HG03066 (cell line): ENCODE results near the gene CACNA1A.
"Not testable (repeated sequence)": the region's sequence is repeated elsewhere in the genome, so short reads cannot be mapped to it uniquely, and the experiment has no call there.

ENCODE experiments used
- ATAC-seq: cut with Tn5 transposase; IDR thresholded peaks from one replicate; pipeline ENCODE4 v1.9.1; 2021; ENCODE audit warnings: low read depth; ENCODE audit not compliant: unreplicated experiment

CACNA1A gene

DNA sequence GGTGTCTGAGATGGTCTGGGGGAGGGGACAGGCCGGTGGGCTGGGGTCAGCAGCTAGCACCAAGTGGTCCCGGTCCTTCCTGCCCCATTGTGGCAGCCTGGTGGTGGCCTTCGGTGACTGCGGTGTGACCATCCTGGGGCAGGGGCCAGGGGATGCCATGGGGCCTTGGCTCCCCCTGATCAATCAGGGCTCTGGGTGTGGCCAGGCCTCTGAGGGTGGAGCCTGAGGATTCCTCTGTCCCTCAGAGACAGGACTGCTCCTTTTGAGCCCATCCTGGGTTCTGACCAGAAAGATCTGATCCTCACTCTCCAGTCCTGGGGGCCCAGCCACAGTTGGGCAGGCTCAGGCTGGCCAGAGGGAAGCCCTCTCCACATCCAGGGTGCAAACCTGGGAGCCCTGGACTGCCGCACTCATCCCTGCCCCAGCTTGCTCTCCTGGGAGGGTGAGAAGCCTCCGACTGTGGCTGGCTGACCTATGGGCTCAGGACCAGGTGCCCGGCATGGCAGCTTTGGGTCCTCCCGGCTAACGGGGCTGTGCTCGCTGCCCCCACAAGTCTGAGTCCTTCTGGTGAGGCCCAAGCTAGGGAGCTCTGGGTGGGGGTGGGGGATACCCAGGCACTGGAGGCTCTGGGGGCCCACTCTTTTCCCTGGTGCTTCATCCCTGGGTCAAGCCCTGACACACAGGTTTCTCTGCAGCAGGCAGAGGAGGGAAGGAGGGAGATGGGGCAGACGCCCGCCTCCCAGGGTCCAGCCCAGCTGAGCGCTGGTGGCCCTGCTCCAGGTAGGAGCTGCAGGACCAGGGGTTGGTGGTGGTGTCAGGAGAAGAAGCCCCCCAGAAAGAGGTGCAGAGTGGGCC, 296.6 kb downstream of the CACNA1A start:
- no peak for ATAC-seq

DNA sequence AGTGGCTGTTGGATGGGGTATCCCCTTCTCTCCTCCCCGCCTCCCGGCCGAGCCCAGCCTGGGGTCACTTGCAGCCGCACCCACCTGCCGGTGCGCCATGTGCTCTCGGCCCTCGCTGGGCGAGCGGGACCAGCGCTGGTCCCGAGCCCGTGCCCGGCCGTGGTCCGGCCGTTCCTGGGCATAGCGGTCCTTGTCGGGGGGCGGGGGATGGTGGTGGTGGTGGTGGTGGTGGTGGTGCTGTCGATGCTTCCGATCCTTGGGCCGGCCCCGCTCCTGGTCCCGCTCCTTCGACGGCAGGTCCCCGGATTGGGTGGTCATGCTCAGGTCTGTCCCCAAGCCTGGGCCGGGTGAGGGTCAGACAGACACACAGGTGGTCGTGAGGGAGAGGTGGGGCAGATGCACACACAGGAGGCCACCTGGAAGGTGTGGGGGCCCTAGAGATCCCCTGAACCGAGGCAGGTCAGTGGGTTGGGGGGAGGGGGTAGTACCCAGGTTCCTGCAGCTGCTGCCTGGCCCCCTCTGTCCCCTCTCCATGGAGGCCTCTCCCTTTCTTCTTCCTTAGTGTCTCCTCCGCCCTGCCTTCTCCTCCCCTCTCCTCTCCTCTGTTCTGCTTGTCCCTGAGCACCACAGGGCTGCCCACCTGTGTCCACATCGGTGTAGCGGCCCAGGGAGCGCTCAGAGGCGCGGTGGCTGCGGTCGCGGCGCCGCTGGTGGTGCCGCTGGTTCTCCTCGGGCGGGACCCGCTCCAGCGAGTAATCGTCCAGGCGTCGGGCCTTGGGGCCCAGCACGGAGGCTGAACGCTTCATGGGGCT, 297.4 kb downstream of the CACNA1A start:
- no peak for ATAC-seq

DNA sequence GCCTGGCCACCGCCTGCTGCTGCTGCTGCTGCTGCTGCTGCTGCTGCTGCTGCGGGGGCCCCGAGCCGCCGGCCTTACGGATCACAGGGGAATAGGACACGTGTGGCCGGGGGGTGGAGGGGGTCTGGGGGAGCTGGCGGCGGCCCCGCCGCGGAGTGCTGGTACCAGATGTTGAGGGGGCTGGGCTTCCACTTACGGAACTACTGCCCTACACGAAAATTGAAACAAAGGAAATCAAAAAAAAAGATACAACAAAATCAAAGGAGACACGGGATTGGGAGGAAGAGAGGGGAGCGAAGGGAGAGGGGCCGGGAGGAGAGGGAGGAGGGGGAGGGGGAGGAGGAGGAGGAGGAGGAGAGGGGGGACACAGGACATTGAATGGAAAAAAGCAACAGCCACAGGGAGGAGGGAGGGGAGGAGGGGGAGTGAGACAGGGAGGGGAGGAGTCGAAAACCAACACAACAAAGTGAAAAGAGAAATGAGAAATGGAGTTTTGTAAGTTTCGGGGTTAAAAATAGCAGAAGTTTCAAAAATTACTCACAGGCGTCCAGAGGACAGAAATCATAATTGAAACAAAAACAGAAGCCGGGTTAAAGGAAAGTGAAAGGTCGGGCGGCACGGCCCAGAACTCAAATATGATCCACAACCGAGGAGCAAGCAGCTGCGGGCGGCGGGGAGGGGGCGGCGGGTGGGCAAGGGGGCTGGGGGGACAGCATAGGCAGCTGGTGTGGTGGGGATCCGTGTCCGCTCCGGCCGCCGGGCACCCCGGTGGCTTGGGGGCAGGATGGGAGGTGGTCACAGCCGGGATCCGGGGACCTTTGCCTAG, 298.2 kb downstream of the CACNA1A start:
- ATAC-seq, result peak; percentile 55

DNA sequence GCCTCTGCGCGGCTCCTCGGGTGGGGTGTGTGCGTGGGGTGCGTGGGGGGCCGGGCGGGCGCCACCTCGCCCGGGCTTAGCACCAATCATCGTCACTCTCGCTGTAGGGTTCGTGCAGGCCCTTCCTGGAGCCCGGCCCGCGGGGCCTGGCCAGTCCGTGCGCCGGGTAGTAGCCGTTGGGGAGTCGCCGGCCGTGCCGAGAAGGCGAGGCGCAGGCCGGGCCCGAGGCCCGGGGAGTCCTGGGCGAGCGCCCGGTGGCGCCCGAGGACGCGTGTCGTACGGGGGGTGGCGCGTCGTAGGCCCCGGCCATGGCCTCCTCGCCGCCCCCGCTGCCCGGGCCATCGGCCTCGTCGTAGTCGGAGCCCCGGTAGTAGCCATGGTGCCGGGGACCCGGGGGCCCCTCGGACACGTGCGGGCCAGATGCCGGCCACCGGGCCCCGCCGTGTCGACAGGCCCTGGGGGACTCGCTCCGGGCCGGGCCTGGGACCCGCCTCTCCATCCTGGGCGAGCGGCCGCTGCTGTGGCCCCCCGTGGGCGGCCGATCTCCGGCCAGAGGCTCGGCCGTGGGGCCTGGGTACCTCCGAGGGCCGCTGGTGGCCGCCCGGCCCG, 298.9 kb downstream of the CACNA1A start:
- no peak for ATAC-seq

DNA sequence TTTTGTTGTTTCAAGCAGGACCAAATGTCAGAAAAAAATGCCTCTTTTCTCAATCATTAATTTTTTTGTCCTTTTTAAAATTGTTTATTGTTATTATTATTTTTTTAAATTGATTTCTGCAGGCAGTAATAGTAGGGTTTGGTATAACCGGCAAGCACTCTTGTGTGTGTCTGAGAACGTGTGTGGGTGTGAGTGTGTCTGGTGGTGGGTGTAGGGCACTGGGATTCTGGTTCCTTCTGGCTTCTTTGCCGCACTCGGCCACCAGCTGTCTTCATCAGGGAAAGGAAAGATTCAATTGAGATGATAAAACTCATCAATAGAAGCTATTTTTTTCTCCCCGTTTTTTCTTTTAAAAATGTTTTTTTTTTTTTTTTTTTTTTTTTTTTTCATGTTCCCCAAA, 299.7 kb downstream of the CACNA1A start:
- no peak for ATAC-seq

DNA sequence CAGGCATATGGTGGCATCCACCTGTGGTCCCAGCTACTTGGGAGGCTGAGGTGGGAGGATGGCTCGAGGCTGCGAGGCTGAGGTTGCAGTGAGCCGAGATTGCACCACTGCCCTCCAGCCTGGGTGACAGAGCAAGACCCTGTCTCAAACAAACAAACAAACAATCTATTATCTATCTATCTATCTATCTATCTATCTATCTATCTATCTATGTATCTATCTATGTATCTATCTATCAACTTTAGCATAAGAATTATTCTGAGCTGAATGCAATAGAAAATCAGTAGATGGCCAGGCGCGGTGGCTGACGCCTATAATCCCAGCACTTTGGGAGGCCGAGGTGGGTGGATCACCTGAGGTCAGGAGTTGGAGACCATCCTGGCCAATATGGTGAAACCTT, 304.2 kb downstream of the CACNA1A start:
- ATAC-seq, result not testable (repeated sequence)

DNA sequence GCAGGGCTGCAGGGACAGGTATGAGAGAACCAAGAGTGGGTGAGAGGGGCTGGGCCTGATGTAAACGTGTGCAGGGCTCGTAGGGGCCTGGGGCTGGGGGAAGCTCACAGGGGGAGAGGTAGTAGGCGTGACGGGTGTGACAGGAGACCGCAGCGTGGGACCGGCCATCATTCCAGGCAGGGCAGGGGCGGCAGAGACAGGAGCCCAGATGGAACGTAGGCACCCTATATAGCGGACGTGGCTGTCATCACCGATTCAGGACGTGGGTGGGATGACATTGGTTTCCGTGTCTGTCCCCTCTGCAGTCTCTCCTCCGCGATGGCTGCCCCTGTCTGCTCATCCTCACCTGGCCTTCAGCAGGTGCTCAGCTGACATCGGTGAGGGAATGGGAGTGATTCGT, 307.6 kb downstream of the CACNA1A start:
- ATAC-seq, result no peak

DNA sequence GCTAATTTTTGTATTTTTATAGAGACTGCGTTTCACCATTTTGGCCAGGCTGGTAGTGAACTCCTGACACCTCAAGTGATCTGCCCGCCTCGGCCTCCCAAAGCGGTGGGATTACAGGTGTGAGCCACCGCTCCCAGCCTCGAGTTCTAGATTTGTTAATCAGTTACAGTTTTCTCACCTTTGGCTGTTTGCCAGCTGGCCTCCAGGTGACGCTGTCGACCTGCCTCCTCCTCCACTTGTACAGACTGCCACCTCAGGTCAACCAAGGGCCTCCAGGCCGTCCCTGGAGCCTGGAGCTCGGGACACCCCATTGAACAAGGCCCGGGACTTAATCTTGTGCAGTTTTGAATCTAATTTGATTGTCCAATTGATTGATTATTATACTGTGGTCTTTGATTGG, 310.6 kb downstream of the CACNA1A start:
- no peak for ATAC-seq

DNA sequence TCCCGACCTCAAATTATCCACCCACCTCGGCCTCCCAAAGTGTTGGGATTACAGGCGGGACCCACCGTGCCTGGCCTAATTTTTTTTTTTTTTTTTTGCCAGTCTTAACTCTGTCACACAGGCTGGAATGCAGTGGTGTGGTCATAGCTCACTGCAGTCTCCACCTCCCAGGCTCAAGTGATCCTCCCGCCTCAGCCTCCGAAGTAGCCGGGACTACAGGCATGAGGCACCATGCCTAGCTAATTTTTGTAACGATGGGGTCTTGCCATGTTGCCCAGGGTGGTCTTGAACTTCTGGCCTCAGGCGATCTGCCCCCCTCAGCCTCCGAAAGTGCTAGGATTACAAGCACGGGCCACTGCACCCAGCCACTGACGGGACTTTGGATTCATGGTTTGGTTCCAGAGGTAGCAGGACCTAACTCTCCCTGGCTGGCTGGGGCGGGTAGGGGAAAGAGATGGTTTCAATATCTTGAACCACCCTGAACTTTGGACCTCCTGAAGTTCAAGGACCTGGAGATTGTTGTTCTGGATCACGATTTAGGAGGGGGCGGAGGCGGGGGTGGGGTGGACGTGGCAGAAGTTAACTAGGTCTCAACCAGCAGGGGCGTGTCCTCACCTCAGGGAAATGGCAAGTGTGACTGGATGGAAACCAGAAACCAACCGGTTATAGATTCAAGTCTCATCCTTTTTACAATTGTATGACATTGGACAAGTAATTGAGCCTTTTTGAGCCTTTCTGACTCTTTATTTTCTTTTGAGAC, 315.3 kb downstream of the CACNA1A start:
- no peak for ATAC-seq

DNA sequence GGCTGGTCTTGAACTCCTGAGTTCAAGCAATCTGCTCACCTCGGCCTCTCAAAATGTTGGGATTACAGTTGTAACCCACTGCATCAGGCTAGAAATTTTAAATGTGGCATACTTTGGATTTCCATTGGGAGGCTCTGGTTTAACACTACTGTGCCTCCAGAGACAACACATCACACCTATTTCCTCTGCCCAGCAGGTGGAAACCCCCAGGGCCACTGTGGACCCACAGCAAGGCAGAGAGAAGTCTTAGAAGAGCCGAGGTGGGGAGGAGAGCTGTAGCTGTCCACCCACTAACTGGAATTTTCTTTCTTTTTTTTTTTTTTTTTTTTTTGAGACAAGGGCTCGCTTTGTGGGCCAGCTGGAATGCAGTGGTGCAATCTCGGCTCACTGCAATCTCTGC, 316.7 kb downstream of the CACNA1A start:
- no peak for ATAC-seq

DNA sequence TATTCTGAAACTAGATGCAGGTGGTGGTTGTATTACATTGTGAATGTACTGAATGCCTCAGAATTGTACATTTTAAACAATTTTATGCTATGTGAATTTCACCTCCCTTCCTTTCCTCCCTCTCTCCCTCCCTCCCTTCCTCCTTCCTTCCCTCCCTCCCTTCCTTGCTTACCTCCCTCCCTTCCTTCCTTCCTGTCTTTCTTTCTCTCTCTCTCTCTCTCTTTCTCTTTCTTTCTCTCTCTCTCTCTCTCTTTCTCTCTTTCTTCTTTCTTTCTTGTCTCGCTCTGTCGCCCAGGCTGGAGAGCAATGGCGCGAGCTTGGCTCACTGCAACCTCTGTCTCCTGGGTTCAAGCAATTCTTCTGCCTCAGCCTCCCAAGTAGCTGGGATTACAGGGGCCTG, 318.9 kb downstream of the CACNA1A start:
- ATAC-seq, result no peak

DNA sequence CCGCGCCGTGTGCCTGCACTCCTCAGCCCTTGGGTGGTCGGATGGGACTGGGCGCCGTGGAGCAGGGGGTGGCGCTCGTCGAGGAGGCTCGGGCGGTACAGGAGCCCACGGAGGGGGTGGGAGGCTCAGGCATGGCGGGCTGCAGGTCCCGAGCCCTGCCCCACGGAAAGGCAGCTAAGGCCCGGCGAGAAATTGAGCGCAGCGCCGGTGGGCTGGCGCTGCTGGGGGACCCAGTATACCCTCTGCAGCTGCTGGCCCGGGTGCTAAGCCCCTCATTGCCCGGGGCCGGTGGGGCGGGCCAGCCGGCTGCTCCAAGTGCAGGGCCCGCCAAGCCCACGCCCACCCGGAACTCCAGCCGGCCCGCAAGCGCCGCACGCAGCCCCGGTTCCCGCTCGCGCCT, 319.6 kb downstream of the CACNA1A start:
- not testable (repeated sequence) for ATAC-seq

DNA sequence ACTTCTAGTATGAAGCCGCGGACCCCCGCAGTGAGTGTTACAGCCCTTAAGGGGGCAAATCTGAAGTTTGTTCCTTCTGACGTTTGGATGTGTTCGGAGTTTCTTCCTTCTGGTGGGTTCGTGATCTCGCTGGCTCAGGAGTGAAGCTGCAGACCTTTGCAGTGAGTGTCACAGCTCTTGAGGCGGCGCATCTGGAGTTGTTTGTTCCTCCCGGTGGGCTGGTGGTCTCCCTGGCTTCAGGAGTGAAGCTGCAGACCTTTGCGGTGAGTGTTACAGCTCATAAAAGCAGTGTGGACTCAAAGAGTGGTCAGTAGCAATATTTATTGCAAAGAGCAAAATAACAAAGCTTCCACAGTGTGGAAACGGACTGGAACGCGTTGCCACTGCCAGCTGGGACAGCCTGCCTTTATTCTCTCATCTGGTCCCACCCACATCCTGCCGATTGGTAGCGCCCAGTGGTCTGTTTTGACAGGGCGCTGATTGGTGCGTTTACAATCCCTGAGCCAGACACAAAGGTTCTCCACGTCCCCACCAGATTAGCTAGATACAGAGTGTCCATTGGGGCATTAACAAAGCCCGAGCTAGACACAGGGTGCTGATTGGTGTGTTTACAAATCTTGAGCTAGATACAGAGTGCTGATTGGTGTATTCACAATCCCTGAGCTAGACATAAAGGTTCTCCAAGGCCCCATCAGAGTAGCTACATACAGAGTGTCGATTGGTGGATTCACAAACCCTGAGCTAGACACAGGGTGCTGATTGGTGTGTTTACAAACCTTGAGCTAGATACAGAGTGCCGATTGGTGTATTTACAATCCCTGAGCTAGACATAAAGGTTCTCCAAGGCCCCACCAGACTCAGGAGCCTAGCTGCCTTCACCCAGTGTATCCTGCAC, 320.3 kb downstream of the CACNA1A start:
- ATAC-seq, result not testable (repeated sequence)

DNA sequence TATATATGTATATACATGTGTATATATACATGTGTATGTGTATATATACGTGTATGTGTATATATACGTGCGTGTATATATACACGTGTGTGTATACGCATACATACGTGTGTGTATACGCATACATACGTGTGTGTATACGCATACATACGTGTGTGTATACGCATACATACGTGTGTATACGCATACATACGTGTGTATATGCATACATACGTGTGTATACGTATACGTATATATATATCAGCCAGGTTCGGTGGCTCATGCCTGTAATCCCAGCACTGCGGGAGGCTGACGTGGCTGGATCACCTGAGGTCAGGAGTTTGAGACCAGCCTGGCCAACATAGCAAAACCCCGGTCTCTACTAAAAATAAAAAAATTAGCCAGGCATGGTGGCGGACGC, 321.4 kb downstream of the CACNA1A start:
- not testable (repeated sequence) for ATAC-seq

DNA sequence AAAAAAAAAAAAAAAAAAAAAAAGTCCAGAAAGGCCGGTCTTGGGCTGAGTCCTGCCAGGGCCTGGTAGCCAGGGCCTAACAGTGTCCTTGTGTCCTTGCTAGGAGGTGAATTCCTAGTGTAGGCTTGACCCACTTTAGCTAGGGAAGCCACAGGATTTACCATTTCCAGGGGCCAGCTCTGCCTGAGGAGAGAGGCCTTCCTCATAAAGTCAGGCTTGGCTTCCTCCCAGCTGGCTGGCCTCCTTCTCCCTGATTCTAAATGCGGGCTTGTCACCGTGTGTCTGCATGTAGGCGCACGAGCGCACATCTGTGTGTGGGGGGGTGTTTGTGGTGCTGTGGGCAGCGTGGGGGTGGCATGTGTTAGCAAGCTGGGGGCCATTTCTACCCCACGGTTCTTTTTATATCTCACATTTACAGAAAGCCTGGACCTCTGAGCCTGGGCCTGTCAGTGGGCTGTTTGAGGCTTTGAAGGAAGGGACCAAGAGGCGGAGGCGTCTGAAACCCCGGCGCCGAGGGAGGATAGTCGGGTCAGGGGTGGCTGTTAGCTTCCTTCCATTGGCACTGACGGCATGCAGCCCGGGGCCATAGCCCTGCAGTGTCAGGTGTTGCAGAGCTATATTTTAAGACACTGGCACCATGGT, 324.4 kb downstream of the CACNA1A start:
- no peak for ATAC-seq

DNA sequence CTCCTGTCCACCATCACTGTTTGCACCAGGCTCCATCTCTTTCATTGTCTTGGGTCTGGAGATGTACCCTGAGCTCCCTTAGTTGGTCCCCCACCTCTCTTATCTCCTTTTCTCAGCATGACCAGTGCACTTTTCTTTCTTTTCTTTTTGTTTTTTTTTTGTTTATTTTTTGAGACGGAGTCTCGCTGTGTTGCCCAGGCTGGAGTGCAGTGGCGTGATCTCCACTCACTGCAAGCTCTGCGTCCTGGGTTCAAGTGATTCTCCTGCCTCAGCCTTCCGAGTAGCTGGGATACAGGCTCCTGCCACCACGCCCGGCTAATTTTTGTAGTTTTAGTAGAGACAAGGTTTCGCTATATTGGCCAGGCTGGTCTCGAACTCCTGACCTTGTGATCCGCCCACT, 328.0 kb downstream of the CACNA1A start:
- ATAC-seq, result not testable (repeated sequence)

DNA sequence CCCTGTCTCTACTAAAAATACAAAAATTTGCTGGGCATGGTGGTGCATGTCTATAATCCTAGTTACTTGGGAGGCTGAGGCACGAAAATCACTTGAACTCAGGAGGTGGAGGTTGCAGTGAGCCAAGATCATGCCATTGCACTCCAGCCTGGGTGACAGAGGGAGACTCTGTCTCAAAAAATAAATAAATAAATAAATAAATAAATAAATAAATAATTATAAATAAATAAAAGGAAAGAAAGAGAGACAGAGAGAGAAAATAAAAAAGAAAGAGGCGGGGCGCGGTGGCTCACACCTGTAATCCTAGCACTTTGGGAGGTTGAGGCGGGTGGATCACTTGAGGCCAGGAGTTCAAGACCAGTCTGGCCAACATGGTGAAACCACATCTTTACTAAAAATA, 328.7 kb downstream of the CACNA1A start:
- not testable (repeated sequence) for ATAC-seq

DNA sequence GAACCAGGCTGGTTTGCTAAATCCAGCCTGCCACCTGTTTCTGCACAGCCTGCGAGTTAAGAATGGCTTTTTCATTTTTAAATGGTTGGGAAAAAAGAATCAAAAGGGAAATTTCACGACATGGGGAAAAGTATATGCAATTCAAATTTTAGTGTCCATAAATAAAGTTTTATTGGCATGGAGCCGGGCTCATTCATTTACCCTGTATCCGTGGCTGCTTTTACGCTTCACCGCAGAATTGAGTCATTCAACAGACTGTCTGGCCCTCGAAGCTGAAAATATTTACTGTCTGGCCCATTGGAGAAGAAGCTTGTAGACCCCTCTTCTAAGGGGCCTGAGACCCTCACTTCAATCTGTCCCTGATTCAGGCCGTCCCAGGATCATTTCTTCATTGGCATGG, 329.9 kb downstream of the CACNA1A start:
- ATAC-seq, result no peak
